ENCODE results near the gene SCN7A.

DNA sequence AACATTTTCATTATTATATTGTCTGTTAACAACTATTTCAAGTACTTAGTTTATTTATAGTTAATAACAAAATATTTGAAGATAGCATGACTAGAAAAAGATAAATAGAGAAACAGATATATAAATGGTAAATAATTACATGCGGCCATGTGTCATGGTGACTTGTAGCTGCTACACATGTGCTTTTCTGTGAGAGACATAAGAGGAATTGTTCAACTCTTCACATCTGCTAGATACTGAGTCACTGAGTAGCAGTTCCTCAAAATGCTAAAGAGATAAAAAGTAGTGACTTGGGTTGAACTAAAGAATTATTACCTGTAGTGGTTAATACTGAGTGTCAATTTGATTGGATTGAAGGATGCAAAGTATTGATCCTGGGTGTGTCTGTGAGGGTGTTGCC is 80.8 kb downstream of the SCN7A start:
- TF ChIP-seq, protein P1, sequence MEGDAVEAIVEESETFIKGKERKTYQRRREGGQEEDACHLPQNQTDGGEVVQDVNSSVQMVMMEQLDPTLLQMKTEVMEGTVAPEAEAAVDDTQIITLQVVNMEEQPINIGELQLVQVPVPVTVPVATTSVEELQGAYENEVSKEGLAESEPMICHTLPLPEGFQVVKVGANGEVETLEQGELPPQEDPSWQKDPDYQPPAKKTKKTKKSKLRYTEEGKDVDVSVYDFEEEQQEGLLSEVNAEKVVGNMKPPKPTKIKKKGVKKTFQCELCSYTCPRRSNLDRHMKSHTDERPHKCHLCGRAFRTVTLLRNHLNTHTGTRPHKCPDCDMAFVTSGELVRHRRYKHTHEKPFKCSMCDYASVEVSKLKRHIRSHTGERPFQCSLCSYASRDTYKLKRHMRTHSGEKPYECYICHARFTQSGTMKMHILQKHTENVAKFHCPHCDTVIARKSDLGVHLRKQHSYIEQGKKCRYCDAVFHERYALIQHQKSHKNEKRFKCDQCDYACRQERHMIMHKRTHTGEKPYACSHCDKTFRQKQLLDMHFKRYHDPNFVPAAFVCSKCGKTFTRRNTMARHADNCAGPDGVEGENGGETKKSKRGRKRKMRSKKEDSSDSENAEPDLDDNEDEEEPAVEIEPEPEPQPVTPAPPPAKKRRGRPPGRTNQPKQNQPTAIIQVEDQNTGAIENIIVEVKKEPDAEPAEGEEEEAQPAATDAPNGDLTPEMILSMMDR (IDR thresholded peaks at IDR 0.05): no peak
- TF ChIP-seq POLR2A (IDR thresholded peaks at IDR 0.05): no peak

Measured in testis (tissue), 2 donors.